HK-2 (cell line): ENCODE results near the gene COL4A5.
"Not testable (repeated sequence)": the region's sequence is repeated elsewhere in the genome, so short reads cannot be mapped to it uniquely, and the experiment has no call there.

ENCODE experiments used
- DNase-seq: peaks from one replicate; pipeline ENCODE4 v3.0.0-alpha.2; 2018; ENCODE audit not compliant: unreplicated experiment

COL4A5 gene

DNA sequence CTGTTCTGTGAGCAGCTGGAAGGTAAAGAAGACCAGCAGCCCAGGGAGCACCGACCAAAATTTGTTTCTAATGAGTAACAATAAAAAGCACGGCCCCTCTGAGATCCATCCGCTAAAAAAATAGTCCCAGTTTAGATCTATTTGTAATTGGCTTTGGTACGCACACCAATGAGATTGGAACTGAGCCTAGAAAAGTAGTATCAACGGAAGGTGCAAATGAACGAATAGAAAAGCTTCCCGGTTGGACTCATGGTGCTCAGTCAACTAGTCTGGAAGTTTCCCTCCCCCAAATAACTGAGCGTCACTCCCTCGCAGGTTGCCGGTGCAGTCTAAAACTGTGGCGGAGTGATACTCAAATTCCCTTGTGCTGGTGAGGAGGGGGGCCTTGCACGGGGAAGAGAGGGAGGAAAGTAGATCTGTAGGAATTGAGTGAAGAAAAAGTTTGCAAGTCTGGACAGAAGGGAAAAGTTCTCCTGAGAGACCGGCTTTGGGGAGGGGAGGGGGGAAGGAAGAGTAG lies at the start of gene COL4A5:
COL4A5 (plus strand) TSS at position 413 of the 517 bp plus-strand sequence. CDS start 288 bp downstream, outside the sequence.
- peak; percentile 44 for DNase-seq

DNA sequence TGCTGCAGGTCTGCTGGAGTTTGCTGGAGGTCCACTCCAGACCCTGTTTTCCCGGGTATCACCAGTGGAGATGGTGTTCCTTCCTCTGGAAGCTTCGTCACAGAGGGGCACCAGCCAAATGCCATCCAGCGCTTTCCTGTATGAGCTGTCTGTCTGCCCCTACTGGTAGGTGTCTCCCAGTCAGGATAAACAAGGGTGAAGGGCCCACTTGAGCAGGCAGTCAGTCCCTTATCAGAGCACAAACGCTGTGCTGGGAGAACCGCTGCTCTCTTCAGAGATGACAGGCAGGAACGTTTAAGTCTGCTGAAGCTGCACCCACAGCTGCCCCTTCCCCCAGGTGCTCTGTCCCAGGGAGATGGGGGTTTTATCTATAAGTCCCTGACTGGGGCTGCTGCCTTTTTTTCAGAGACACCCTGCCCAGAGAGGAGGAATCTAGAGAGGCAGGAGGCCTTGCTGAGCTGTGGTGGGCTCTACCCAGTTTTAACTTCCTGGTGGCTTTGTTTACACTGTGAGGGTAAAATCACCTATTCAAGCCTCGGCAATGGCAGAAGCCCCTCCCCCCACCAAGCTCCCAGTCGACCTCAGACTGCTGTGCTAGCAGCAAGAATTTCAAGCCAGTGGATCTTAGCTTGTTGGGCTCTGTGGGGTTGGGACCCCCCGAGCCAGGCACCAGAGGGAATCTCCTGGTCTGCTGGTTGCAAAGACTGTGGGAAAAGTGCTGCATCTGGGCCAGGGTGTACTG lies 48.5 kb upstream of the COL4A5 start:
- DNase-seq, result not testable (repeated sequence)

DNA sequence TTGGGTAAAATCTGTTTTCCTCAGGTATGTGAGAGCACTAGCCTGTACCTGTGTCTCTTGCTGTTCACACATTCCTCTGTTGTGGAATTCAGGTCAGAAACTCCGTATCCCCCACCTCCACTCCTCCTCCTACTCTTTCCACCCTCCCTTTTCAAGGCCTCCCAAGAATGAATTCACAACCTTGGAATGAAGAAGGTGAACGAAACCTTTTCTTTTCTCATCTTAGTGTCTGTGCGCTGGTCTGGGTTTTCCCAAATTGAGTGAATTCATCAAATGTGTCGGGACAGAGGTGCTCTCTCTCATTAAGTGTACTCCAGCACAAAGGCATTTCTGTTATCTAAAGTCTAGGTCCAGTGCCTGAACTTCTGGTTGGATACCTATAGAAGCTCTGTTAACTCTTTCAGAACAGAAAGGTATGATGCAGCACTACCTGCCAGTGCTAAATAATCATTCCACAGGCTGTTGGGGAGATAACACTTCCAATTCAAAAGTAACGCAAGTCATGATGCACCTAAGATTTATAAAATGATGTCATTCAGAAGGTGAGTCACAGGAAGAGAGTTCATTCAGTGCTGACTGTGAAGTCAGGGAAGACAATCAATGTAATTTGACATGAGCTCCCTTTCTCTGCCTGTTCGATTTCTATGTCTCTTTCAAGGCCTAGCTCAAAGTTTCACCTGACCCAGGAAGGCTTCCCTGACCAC lies 43.3 kb upstream of the COL4A5 start:
- DNase-seq, result no peak

DNA sequence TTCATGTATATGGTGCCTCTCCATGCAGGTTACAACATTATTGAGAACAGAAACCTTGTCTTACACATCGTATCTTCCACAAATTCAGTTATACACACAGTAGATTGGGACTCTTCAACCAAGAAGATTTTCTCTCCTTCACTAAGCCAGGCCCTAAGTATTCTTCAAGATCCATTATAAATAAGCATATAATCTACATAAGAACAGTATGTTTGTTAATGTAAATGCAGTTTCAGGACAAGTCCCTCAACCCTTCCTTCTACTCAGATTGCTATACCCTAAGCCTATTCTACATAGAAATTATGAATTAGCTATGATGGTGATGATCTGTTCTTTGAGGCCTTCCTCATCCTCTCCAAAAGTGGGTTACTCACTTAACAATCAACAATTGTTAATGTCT lies 42.7 kb upstream of the COL4A5 start:
- DNase-seq, result no peak

DNA sequence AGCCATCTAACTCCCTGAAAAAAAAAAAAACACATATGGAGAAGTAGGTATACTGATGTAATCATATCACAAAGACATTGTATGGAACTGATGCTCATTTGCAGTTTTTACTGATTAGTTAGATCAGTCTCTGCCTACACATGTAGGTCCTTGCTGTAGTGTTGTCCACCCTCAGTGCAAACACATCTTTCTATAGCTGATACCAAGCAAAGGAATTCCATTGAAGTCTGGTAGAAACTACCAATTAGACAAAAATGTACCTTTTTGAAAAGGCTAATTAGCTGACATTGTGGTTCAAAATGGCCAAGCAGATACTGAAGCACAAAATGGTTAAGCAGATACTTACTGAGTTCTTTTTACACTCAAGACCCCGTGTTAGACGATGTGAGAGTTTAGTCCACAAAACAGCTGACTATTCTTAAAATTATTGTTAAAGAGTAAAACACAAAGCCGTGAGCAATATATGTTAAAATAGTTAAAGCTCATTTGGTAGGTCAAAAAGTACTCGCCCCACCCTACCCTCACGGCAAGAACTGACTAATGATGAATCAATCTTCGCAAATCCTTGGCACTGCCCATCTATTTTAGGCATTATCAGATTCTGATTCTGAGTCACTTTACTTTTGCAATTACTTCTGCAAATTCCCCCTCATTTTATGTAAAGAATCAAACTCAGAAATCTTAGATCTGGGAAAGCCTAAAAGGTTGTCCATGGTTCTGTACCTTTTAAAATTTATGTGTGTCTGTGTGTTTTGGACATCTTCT lies 41.8 kb upstream of the COL4A5 start:
- DNase-seq, result no peak

DNA sequence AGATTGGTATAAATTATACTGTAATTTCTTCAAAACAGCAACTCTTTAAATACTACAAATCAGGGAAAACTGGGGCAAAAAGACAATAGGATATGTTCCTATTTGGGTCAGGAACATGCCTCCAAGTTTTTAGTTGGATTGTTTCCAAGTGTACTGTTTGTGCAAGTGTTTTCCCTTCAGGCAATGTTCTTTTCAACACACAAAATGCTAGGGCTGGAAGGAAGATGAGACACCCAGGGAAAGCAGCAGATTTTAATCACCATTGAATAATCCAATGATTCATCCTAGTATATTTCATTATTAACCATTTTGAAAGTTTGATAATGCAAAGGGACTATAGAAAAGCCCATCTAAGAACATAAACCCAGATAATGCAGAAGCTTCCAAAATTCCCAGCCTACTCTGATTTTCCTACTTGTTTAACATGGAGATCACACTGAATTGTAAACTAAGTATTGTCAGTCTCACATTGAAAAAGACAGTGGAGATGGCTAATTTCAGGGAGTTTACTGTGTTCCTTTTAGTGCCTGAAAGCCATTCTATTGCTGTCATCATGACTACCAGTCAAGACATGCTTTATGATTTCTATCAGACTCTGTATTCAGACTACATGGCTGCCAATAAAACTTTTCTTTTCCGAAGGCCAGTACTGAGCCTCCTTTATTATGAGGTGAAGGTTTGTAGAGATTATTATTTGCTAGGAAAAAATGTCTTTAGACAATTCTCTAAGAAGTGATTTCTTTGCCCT lies 40.0 kb upstream of the COL4A5 start:
- no peak for DNase-seq

DNA sequence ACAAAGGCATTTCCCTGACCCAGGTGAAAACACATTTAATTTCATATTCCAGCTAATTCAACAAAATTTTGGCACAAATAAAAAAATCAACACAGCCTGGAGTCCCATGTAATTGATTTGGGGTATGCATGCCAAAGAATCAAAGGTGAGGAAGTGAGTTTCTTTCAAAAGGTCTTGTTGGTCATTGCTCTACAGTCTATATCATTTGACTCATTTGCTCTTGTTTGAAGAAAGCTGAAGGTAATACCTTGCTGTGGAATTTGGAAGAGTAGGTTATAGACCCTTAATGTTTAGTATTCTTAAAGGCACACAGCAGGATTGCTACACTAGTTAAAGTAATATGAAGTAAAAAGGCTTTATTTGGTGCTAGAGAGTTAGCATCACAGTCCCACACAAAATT lies 26.9 kb upstream of the COL4A5 start:
- DNase-seq, result no peak

DNA sequence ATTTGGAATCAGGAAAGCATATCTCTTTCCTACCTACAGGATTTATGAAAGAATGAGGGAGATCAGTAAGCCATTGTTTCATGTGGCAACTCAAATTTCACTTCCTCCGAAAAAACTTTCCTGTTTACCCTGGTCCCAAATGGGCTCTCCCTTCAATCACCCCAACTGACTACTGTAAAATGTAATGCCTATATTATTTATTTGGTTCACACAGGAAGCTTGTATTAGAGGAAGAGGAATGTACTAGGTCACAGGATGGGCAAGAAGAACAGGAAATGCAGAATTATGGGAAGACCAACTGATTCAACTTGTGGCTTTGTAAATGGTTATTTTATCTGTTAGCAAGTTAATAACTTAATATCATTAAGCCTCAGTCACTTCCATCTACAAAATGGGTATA lies 24.5 kb upstream of the COL4A5 start:
- DNase-seq, result no peak

DNA sequence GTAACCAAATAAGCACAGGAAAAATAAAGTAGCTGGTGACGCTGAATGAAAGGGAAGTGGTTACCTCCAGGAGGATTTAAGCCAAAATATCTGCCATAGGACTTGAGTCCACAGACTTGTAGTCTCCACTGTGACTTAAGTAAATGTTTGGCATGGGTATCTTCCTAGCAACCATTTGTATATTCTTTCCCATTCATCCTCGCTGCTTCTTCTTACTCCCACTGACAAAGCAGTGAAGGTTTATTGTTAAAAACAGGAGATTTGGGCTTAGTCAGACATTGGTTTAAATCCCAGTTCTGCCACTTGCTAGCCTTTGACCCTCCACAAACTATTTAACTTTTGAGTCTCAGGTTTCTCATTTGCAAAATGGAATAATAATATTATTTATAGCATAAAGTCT lies 23.7 kb upstream of the COL4A5 start:
- no peak for DNase-seq

DNA sequence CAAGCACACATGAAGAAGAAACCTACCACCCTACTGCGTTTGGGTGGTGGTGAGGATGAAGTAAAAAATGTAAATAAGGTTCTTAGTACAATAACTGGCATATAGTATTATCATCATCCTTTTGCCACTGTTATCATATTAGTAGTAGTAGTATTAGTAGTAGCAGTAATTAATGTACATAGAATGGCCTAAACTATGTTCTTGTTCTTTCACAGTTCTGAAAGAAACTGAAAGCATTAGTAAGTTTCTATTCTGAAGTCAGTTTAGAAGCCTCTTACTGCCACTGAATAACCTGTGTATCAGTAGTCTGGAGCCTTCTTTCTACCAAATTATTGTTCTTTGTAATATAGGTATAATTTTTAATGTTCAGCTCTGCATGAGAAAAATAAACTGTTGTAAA lies 22.4 kb upstream of the COL4A5 start:
- DNase-seq, result no peak

DNA sequence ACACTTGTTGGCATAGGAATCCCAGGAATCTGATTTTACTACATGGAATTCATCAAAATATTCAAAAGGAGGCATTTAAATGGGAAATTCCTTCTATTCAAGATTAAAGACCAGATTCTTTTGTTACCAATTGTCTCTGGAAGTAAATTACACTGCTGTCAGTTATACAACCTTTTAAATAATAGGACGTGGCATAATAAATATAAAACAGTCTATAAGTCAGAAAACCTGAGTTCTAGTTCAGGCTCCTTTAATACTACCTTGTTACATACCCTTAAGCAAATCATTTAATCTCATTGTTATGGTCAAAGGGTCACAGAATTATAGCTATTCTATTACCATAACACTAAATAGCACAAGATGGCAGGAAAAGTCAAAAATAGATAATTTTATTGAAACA lies 20.2 kb upstream of the COL4A5 start:
- DNase-seq, result no peak

DNA sequence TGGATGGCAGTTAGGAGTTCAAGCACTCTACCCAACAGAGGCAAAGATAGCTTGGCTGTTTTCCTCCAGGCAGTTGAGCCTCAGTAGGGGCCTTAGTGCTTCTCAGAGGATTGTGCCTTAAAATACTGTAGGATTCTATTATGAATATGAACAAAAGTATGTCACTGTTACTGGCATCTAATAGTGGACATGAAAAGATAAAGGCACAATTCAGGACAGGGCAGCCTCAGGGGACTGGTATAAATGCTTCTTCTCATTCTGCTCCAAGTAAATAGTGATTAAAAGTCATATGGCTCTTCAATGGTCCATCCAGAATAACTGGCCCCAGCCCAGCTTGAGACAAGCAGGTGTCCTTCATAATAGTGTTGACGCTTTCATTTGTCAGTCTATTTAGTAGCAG lies 19.2 kb upstream of the COL4A5 start:
- no peak for DNase-seq

DNA sequence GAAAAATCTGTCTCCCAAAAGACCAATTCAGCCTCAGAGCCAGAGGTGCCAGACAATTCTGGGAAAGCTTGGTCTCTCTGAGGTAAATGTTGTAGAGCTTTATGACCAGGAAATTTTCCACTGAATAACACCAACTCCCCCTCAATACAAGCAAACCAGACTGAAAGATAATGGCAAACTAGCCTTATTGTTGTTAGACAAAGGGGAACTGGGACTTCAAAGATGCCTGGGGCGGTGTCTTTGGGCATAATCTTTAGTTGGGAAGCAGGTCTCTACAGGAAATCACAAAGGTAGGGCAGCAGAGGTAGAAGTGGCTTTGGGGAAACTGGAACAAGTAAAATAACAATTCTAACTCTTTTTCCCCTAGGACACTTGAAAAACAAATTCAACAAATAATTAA lies 13.4 kb upstream of the COL4A5 start:
- DNase-seq, result no peak

DNA sequence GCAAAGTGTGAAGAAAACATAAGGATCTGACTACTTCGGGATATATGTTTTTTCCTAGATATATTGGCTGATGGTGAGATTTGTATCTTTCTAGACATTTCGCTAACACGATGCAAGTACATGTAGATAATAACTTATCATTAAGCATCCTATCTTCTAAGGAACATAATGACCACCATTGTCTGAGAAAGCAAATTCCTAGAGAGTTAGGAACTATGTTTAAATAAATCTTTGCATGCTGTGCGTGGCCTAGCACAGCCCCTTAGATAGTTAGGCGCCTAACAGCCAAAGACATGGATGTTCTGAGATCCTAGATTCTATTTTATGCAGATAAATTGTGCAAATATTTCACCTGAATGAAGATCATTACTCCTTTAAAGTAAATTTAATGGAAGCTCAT lies 4.4 kb upstream of the COL4A5 start:
- DNase-seq, result no peak

DNA sequence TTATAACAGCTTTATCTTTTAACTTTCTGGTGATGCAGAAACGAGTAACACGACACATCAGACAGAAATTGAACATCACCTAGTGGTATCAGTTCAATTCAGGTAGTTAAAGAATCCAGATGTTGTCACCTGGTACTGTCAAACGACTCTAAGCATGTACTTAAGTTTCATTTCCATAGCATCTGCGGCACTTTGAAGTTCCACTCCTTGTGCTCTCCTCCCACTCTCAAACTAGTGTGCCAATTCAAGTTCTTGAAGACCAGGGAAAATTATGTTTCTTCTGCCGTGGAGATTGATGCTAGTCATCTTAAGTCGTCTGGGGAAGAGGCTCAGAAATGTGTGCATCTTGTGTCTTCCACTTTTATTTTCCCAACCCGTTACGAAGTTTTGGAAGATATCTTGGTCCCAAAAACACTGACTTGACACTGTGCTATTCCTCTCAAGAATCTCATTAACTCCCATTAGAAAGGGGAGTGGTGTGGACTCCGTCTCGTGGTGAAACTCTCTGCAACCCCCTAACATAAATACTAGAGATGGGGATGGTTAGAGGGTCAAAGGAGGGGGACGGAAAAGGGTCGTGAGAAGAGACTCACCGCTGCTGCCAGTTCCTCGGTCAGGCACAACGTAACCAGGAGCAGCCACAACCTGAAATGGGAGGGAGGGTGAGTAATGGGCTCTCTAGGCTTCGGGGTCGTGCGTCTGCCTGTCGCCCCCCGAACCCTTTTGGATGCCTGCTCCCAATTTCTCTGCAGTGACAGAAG lies 2.1 kb upstream of the COL4A5 start:
- no peak for DNase-seq

DNA sequence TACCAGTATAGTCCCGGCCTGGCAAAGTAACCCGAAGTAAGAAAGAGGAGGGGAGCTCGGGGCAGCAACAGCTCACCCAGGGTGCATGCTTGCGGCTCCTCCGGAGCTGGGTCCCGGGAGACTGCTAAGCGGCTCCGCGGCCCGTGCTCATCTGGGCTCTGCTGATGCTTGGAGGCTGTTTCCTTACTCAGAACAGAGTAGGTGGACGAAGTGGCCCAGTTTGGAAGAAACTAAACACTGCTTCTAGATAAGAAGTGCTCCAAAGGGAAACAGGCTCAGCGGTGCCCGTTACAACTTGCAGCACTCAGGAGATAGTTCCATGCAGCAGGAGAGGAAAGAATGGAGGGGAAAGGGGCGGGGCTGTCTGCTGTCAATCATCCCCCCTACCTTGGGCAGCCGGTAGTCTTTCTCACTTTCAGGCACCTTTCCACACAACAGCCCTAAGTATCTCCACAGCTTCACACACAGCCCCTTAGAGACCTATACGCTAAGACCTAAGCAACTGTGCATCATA lies 1.5 kb upstream of the COL4A5 start, which contains the start of gene COL4A6:
COL4A6 (minus strand) TSS at position 313 of the 514 bp plus-strand sequence; CDS start at position 87, 226 bp downstream.
- DNase-seq, result no peak

DNA sequence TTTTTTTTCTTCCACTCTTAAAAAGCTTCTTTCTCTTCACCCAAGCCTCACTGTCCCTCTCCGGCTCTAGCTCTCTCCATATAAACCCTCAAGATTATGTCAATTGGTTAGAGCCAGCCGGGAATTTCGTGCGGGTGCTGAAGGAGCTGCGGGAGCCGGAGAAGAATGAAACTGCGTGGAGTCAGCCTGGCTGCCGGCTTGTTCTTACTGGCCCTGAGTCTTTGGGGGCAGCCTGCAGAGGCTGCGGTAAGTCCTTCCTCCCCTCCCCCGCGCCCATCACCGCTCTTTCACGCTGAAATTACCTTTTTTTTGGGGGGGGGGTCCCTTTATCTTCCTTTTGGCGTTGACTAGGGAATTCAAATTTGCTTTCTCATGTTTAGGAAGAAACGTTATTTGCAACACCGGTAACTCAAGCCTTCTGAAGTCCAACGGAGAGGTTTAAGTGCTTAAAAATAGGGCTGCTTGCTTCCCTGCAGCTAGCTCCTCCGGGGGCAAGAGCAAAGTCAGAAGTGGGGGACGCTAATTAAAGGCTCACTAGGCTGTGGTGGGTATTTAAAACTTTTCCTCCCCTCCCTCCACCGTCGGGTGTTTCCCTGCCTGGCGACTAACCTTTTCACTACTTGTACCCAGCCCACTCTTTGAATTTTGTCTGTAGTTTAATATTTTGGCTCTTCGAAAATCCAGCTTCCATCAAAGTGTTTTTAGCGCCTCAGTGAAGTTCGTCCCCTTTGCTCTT lies 491 bp downstream of the COL4A5 start:
- peak; percentile 15 for DNase-seq

DNA sequence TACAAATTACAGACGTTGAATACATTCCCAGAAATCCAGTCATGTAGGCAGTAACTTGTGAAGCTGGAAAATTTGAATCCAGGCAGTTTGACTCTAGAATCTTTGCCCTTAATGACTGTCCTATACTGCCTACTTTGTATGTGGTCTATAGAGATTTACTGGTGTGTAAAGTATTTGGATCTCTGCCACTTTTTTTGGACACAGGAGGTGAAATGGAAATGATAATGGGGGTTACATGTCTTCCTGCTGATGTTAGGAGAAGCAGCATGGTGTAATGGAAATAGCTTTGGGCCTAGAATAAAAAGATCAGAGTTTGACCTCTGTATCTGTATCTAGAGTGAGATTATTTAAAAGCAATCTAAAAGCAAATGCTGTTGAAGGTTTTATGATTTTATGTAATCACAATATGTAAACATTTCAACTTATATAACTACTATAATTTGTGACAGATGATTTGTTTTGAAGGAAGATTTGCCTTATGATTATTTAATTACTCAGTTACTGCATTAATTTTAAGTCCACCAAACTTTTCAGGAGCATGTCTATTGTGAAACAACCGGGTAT lies 3.3 kb downstream of the COL4A5 start:
- no peak for DNase-seq

DNA sequence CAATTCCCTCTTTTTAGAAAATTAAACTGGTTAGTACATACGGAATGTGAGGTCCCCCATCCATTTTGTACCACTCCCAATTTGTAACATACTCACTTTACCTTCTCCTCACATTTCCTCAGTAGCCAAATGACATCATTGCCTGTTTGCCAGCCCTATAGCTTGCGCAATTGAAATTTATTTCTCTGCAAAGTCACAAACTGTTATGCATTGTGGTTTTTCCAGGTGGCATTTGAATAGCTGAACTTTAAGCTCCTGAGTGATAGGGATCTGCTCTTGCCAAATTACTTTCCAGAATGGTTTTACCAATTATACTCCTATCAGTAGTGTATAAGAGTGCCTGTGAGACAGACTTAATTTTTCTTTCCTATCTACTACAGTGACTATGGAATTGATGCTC lies 7.7 kb downstream of the COL4A5 start:
- no peak for DNase-seq

DNA sequence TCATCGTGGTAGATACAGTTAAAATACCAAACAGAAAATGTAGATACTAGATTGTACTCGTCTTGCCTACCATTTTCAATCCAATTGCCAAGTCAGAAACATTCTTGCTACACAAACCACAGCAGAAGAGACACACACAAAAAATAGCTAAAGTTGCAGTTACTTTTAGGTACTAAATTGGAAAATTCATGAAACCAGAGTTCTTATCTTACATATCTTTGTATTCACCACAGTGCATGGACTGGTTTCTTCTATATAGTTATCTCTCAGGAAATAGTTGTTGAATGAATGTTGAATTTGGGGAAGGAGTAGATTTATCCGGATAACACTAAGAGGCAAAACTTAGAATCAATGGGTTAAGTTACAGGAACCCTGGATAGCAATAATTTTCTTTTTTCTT lies 14.2 kb downstream of the COL4A5 start:
- no peak for DNase-seq
